Effector memory CD4-positive, alpha-beta T cell (primary cell): ENCODE data around the gene F10.

Source experiments
- DNase-seq, 3 donors: peaks; one replicate each; pipeline ENCODE4 v3.0.0-alpha.2; 2020
- H3K27ac ChIP-seq: 2 replicates; pipeline ENCODE4 v1.7.0; 2013; ENCODE audit warnings: mild to moderate bottlenecking, low read length, moderate library complexity; ENCODE audit not compliant: insufficient read depth, poor library complexity, severe bottlenecking
- H3K27me3 ChIP-seq: replicated peaks from 2 replicates; pipeline ENCODE4 v1.7.0; 2013; ENCODE audit warnings: mild to moderate bottlenecking, low read length; ENCODE audit not compliant: insufficient read depth, control insufficient read depth, poor library complexity, severe bottlenecking
- H3K36me3 ChIP-seq: 2 replicates; pipeline ENCODE4 v1.7.0; 2013; ENCODE audit warnings: mild to moderate bottlenecking, low read length, moderate library complexity; ENCODE audit not compliant: control insufficient read depth, insufficient read depth
- H3K4me1 ChIP-seq: 2 replicates; pipeline ENCODE4 v1.7.0; 2013; ENCODE audit warnings: low read length, mild to moderate bottlenecking; ENCODE audit not compliant: control insufficient read depth, insufficient read depth, poor library complexity, severe bottlenecking
- H3K4me3 ChIP-seq: 2 replicates; pipeline ENCODE4 v1.7.0; 2013; ENCODE audit warnings: low read length, low read depth, mild to moderate bottlenecking; ENCODE audit not compliant: insufficient read depth, poor library complexity, severe bottlenecking
- H3K9me3 ChIP-seq: 2 replicates; pipeline ENCODE4 v1.7.0; 2013; ENCODE audit warnings: mild to moderate bottlenecking, low read length, moderate library complexity; ENCODE audit not compliant: control insufficient read depth
- total RNA-seq, 3 donors: gene quantifications; one replicate each; lab custom pipeline; 2026; lab: John Stamatoyannopoulos, UW

F10 gene
- 0 reads per million in 3 donors for total RNA-seq

DNA sequence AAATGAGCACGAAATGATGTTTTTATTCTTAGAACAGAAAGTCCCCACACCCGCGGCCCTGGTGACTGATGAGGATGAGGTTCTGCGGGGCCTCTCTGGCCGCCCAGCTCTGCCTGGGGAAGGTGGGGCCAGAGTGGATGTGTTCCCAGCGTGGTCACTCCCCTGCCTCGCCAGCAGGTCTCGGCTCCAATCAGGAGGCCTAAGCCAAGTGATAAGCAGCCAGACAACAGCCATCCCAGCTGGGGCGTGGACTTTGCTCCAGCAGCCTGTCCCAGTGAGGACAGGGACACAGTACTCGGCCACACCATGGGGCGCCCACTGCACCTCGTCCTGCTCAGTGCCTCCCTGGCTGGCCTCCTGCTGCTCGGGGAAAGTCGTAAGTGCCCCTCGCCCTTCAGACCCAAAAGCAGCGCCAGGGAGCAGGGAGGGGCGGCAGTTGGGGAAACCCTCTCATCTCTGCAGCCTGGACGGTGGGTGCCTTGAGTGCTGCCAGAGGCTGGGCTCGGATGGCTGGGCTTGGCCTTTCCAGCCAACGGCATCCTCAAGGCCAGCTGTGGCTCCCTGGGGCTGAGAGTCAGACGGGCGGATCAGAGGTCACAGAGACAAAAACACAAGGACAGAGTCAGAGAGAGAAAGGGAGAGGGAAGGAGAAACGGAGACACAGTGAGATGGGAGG, at the start of gene F10:
F10 (plus strand) TSS at position 250 of the 676 bp plus-strand sequence; CDS start at position 307, 57 bp downstream.
- DNase-seq, result no peak
- H3K36me3 ChIP-seq, result no peaks in the 10 kb centered on the region
- no peaks in the 10 kb centered on the region for H3K4me1 ChIP-seq
- H3K27me3 ChIP-seq, result no peaks in the 10 kb centered on the region
- H3K9me3 ChIP-seq, result no peaks in the 10 kb centered on the region
- no peak within 1 kb of the TSS for H3K27ac ChIP-seq
- no peak within 1 kb of the TSS for H3K4me3 ChIP-seq

DNA sequence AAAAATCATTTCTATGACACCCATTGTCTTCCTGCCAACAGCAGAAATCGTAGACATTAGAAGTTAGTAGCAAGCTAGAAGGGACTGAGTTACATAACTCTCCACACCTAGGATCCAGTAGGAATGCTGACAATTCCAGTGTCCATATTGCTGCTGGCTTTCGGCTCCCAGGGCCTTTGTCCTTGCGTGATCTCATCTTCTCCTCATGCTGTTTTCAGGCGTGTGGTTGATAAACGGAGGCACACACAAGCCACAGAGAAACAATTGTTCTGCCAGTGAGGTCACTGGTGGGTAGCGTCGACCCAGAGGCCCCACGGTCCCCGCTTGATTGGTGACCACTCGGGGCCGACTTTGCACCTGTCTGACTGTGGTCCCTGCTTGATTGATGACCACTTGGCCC, 48.7 kb upstream of the F10 start:
- no peaks in the 10 kb centered on the region for H3K9me3 ChIP-seq

DNA sequence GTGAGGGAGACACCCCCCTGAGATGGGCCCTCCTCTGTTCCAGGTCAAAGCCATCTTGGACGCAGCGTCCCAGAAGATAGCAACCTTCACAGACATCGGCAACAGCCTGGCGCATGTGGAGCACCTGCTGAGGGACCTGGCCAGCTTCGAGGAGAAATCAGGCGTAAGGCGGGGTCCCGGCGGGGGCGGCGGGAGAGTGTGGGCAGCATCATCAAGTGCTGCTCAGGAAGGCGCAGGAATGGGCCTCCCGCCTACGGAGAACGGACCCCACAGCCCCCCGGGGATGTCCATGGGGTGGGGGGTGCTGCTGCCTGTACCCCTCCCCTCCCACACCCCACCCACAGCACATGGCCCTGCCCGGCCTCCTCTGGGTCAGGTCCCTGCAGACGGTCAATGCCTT, 48.2 kb upstream of the F10 start:
- Histone ChIP-seq H3K36me3 (no peaks in the 10 kb centered on the region), H3K27ac (no peak overlapping the region), H3K27me3 (no peaks in the 10 kb centered on the region), H3K9me3 (no peaks in the 10 kb centered on the region), H3K4me1 (no peaks in the 10 kb centered on the region), H3K4me3 (no peak overlapping the region)
- no peak for DNase-seq

More for the DNA sequence above, 48.7 kb upstream of the F10 start:
- Histone ChIP-seq H3K36me3 (no peaks in the 10 kb centered on the region), H3K4me3 (no peak overlapping the region), H3K27me3 (no peaks in the 10 kb centered on the region), H3K27ac (no peak overlapping the region), H3K4me1 (no peaks in the 10 kb centered on the region)
- no peak for DNase-seq

DNA sequence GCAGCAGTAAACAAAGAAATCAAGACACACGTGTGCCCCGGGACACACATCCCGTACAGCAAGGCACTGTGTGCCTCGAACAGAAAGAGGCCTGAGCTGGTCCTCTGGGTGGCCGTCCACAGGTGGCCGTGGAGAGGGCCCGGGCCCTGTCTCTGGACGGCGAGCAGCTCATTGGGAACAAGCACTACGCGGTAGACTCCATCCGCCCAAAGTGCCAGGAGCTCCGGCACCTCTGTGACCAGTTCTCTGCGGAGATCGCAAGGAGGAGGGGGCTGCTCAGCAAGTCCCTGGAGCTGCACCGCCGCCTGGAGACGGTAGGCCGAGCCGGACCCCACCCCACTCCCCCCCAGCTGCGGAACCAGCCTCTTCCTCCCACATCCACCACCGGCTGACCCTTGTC, 47.7 kb upstream of the F10 start:
- Histone ChIP-seq H3K36me3 (no peaks in the 10 kb centered on the region), H3K27ac (no peak overlapping the region), H3K4me3 (no peak overlapping the region), H3K27me3 (no peaks in the 10 kb centered on the region), H3K9me3 (no peaks in the 10 kb centered on the region), H3K4me1 (no peaks in the 10 kb centered on the region)
- no peak for DNase-seq

DNA sequence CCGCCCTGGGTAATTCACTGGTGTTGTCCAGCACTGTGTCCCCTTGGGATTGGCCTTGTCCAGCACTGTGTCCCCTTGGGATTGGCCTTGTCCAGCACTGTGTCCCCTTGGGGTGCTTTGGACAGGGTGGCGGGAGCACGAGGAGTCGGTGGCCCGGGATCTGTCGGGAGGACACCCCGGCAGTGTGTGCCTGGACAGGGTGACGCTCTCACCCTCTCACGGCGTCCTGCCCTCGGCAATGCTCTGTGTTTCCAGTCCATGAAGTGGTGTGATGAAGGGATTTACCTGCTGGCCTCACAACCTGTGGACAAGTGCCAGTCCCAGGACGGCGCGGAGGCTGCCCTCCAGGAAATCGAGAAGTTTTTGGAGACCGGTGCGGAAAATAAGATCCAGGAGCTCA, 46.9 kb upstream of the F10 start:
- no peak overlapping the region for H3K27ac ChIP-seq
- H3K36me3 ChIP-seq, result no peaks in the 10 kb centered on the region
- H3K27me3 ChIP-seq, result no peaks in the 10 kb centered on the region
- no peak overlapping the region for H3K4me3 ChIP-seq
- H3K4me1 ChIP-seq, result no peaks in the 10 kb centered on the region
- no peaks in the 10 kb centered on the region for H3K9me3 ChIP-seq
- no peak for DNase-seq

DNA sequence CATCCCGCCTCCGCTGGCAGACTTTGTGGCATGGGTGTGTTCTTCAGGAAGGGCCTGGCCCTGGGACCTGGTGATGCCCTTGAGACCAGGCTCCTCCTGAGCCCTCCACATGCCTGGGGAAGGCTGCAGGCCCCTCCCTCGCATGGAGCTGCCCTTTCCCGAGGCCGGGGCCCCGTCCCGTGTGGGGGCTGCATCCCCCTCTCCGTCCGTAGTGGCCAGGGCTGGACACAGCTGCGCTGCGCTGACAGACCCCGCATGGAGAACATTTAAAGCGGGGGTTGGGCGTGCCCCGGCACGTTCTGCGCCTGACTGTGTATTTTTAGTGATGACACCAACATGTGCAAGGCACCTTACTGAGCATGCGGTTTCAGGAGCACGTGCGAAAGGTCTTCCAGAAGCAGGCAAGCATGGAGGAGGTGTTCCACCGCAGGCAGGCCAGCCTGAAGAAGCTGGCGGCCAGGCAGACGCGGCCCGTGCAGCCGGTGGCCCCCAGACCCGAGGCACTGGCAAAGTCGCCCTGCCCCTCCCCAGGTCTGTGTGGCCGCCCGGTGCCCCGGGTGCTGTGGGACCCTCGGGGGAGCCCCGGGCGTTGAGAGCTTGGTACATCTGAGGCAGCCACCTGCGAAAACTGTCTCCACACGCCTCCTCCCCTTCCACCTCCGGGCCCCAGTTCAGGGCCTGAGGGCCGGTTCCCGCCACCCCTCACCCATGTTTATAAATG, 45.8 kb upstream of the F10 start:
- Histone ChIP-seq H3K36me3 (no peaks in the 10 kb centered on the region), H3K27me3 (no peaks in the 10 kb centered on the region), H3K4me1 (no peaks in the 10 kb centered on the region), H3K4me3 (no peak overlapping the region), H3K27ac (no peak overlapping the region), H3K9me3 (no peaks in the 10 kb centered on the region)
- no peak for DNase-seq

DNA sequence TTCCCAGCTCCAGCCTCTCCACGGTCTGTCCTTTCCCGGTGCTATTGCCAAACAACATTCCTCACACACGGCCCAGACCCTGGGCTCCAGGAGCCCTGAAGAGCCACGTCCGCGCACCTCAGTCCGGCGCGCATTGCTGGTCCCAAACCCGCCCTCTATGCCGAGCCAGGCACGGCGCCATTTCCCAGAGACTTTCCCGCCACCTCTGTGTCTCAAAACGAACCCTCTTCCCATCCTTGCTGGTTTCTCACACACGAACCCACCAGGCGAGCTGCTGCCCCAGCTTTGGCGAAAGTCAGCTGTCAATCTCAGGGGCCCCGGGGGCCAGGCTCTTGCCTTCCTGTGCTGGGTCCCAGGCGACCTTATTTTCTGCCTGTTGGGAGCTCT, 45.0 kb upstream of the F10 start:
- H3K36me3 ChIP-seq, result no peaks in the 10 kb centered on the region
- H3K27ac ChIP-seq, result no peak overlapping the region
- no peak for DNase-seq
- no peak overlapping the region for H3K4me3 ChIP-seq
- H3K4me1 ChIP-seq, result no peaks in the 10 kb centered on the region
- H3K27me3 ChIP-seq, result no peaks in the 10 kb centered on the region
- H3K9me3 ChIP-seq, result no peaks in the 10 kb centered on the region

DNA sequence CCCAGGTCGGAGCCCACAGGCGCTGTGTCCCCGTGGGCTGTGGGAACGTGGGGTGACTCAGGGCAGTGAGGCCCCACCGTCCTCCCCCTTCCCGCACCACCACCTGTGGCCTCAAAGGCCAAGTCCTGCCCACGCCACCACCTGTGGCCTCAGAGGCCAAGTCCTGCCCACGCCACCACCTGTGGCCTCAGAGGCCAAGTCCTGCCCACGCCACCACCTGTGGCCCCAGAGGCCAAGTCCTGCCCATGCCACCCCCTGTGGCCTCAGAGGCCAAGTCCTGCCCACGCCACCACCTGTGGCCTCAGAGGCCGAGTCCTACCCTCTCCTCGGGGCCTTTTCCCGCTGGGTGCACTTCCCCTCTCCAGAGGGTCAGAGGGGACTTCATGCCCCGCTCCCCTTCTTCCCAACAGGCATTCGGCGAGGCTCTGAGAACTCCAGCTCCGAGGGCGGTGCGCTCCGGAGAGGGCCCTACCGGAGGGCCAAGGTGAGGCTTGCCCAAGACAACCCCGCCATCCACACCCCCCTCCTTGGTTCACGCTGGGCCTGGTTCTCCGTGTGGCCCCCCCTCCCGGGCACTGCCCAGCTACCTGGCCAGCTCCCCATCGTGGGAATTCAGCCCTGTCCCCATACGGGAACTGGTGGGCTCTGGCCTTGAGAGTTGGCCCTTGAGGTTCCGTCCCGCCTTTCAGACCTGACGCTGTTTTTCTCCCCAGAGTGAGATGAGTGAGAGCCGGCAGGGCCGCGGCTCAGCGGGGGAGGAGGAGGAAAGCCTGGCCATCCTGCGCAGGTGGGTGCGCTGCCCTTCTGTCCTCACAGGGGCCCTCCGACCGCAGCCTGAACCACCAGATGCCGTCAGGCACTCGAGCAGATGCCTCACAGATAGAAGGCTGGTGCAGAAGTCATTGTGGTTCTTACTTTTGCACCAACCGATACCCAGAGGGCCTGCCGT, 44.4 kb upstream of the F10 start:
- Histone ChIP-seq H3K36me3 (no peaks in the 10 kb centered on the region), H3K9me3 (no peaks in the 10 kb centered on the region), H3K4me1 (no peaks in the 10 kb centered on the region), H3K4me3 (no peak overlapping the region), H3K27me3 (no peaks in the 10 kb centered on the region), H3K27ac (no peak overlapping the region)
- DNase-seq, result no peak

DNA sequence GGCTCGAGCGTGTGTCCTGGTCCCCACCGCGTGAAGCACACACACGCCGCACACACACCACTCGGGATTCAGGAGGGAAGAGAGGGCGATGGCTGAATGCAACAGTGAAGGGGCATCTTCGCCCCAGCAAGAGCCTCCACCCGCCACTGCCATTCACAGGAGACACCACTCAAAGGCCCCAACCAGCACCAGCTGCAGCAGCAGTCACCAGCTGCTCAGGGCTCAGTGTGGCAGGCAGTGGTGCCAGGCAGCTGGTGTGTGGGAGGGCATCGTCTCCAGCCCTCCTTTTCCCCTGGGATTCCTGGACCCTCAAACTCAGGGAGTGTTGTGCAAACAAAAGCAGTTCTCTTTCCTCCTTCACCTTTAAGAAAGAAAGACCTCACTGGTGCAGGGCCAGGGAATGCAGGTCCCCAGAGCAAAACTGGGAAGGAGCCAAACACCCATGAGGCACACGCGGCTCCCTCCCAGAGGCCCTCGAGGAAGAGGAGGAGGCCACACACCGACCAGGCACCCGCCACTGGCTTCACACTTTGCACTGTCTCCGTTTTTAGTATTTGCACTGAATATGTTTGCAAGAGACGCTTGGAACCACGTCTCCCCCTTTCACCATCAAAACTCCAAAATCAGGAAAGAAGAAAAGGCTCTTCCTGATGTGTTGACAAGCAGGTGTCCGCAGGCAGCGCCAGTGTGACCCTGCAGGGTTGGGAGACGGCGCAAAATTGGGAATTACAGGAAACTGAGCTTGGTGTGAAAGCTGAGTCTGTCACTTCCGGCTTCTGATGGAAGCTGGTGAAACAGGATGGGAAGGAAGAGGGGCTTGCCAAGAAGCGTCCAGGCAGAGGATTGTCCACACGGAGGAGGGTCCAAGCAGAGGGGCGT, 43.5 kb upstream of the F10 start:
- Histone ChIP-seq H3K27me3 (no peaks in the 10 kb centered on the region), H3K27ac (no peak overlapping the region), H3K36me3 (no peaks in the 10 kb centered on the region), H3K4me1 (no peaks in the 10 kb centered on the region), H3K4me3 (no peak overlapping the region), H3K9me3 (no peaks in the 10 kb centered on the region)
- DNase-seq, result no peak
